HG03432 (cell line): Measurements from ENCODE around the gene COIL.
"Not testable (repeated sequence)": the region's sequence is repeated elsewhere in the genome, so short reads cannot be mapped to it uniquely, and the experiment has no call there.

Source experiments
- ATAC-seq: cut with Tn5 transposase; IDR thresholded peaks from one replicate; pipeline ENCODE4 v1.9.1; 2021; ENCODE audit warnings: mild to moderate bottlenecking, moderate library complexity; ENCODE audit not compliant: unreplicated experiment

Gene COIL

DNA sequence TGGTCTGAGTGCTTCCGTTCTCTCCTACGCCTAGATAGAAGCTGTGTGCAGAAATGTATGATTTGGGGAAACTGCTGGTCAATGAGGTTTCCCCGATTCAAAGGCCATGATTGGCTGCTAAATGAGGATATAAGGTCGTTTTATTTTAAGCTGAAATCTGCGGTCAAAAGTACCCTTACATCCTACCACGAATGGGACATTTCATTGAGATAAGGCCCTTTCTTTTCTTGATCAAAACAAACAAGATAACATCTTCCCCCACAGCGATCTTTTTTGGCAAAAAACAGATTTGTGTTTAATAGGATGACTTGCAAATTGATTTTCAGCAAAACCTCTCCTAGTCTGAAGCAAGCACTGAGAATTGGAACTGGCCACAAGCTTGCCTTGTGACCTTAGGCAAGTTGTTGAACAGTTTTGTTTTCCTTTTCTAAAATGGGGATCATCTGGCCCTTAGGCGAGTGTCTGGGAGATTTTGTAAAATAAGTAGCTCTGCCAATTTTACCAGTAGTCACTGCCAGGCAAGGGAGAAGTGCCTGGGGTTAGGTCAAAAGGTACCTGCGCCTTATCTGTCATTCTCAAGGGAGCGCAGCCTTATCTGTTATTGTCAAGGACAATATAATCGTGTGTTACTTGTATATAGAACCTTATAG lies 17.7 kb upstream of the COIL start:
- ATAC-seq, result peak; percentile 32

DNA sequence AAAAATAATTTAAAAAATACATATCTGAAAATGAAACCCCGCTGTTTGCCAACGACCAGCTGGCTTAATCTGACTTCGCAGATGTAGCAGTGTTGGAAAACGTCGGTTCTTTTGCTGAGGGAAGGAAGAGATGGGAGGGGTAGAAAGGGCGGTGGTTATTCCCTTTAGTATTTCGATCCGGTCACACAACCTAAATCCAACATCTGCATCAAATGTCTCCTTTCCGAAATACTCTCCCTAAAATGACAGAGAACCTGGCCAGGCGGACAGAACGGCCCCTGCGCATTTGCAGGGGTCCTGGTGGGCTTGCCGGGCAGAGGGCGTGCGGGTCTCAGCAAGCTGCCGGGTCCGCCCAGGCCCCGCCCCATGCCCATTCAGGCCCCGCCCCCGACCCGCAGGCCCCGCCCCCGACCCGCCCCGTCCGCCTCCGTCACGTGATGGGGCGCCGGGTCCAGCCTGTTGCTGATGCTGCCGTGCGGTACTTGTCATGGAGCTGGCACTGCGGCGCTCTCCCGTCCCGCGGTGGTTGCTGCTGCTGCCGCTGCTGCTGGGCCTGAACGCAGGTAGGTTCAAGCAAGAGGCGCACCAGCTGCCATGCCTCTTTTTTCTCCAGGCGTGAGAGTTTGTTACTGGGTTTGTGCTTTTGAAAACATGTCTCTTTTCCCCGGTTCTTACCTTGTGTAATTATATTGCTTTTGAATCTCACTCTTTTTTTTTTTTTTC lies 17.0 kb upstream of the COIL start, which contains the start of gene SCPEP1:
Gene SCPEP1, plus strand, starts transcription at position 459 of the 723 bp plus-strand sequence. Its CDS starts 29 bp downstream, at position 488.
- peak; percentile 81 for ATAC-seq

DNA sequence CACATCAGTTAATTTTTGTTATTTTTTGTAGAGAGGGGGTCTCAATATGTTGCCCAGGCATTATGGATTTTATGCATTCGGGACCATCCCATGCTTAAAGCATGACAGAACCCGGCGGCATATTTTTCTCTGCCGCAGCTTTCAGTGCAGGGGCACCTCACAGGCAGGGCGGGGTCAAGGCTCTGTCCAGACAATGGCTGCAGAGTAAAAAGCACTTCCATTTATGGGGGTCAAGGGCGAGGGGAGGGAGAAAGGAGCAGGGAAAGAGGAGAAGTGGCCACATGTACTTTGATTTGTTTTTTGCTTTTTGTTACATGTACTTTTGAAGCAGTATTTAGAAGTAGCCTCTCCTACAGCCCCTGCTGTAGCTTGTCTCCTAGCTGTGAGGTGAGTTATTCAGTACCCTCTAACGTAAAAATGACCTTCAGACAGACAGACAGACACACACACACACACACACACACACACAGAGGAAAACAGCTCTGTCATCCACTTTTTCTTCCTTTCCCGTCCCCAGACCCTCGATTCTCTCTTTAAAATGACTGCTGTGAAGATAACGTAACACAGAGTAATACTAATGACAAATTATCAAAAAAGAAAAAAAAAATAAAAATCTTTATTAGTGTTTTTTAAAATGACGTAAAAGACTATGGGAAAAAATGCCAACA lies 16.2 kb upstream of the COIL start:
- no peak for ATAC-seq

DNA sequence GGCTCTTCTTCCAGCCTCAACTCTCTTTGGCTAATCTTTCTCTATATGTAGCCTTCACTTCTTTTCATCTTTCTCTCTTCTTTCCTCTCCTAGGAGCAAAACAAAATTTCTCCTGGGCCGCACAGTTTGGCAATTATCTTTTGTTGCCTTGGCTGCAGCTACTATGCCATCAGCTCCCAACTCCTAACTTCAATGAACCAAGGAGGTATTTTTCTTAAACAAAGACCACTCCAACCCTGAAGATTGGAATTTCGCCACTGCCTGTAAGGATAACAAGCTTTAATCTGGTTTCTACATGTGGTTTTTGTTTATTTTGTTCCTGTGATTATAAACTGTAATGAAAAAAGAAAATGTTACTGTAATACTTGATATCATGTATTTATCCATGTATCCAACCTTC lies 14.8 kb upstream of the COIL start:
- ATAC-seq, result no peak

DNA sequence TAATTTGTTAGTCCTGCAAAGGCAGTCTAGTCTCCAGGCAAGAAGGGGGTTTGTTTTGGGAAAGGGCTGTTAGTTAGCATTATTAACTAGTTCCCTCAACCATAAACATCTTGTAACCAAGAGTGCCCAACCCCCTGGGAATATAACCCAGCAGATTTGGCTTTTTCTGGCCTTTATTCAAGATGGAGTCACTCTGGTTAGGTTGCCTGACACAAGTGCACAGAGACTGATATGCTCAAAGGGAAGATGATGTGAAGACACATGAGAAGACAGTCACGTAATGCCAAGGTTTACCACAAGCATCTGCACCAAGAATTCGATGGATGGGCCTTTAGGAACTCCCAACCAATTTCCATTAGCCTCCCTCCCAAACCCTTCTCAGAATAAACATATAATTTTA lies 13.2 kb upstream of the COIL start:
- no peak for ATAC-seq

DNA sequence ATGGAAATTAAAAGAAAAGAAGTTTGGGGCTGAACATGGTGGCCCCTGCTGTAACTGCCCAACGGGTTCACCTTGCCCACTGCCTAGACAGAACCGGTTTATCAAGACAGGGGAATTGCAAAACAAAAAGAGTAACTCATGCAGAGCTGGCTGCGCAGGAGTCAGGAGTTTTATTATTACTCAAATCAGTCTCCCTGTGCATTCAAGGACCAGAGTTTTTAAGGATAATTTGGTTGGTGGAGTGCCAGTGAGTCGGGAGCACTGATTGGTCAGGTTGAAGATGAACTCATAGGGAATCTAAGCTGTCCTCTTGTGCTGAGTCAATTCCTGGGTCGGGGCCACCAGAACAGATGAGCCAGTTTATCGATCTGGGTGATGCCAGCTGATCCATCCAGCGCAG lies 12.7 kb upstream of the COIL start:
- ATAC-seq, result no peak

DNA sequence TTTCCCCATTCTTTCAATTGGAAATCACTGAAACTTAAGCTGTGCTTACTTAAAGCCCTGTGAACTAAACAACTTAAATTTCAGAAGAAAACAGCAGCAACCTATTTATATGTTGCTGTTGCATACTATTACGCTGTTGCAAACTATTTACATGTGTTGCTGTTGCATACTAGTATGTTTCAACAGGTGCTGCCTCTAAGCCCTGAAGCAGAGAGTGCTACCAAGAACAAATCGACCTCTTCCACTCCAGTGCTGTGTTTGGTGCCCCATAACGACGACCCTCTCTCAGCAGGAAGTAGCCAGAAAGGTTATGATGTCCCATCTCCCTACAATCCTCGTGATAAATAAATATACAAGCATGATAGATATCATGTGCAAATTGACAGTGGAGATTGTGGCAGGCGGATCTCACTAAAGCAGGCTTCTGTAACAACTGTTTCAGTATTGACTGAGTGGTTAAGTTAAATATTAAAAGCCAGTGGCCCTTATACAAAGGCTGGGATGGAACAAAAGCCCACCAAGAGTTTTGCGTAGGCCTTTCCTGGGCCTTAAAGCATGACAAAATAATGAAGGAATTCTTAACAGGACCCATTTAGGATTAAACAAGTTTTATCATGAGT lies 11.4 kb upstream of the COIL start:
- no peak for ATAC-seq

DNA sequence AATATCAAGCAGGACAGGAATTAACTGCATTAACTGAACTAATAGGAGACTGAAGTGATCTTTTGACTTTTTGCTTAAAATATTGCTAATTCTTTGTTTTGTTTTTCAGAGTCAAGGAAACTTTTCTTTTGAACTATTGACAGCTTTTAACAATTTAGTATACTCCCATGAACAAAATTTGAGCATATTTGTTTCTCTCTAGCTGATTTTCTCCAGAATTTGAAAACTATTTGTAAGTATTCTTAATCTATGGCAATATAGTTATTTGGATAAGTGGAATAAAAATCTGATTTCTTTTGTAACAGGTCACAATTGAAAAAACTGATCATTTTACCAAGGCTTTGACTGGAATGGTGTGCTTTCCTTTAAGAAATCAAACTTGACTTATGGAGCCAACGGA lies 10.1 kb upstream of the COIL start:
- no peak for ATAC-seq

DNA sequence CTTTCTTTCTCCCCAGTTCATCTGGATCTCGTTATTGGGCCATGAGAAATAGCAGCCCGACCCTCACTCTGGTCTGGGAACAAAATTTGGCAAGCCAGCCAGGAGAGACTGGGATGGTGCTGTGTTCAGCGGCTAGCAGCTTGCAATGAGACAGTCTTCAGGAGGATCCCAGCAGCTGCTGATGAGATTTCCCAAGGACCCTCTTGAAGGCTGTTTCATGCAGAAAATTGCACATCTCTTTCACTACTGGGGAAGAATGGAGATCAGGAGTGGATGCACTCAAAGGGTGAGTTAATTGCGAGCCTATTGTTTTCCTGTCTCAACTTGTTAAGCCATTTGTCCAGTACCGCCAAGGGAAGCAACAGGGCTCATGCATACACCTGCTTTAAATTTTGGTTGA lies 5.5 kb upstream of the COIL start:
- ATAC-seq, result no peak

DNA sequence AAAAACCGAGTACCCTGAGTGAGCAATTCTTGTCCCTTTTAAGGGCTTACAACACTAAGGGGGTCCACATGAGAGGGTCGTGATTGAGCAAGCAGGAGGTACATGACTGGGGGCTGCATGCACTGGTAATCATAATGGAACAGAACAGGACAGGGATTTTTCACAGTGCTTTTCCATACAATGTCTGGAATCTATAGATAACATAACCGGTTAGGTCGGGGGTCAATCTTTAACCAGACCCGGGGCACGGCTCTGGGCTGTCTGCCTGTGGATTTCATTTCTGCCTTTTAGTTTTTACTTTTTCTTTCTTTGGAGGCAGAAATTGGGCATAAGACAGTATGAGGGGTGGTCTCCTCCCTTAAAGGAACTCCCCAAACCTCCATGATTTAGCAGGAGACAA lies 4.8 kb upstream of the COIL start:
- not testable (repeated sequence) for ATAC-seq

DNA sequence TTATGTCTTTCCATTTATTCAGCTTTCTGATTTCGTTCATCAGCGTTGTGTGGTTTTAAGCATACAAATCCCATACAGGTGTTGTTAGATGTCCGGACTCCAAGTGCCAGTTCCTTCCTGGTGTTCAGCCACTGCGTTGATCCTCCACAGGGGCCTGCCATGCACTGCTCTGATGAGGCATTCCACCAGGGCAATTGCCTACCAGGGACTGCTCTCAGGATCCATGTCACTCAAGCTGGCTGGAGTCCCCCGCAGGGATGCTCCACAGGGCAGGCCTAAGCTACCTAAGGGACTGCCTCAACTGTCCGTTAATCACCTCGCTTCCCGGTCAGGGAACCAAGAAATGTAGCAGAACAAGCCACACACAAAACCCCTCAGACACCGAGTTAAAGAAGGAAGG lies 4.4 kb upstream of the COIL start:
- not testable (repeated sequence) for ATAC-seq

DNA sequence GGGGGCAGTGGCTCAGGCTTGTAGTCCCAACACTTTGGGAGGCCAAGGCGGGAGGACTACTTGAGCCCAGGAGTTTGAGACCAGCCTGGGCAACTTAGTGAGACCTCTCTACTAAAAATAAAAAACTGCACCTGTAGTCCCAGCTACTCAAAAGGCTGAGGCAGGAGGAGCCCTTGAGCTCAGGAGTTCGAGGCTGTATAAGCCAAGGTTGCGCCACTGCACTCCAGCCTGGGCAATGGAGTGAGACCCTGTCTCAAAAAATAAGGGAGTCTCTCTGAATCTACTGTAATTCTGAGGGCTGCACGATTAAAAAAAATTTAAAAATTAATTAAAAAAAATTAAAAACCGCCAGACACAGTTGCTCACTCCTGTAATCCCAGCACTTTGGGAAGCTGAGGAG lies 3.9 kb downstream of the COIL start:
- ATAC-seq, result no peak

DNA sequence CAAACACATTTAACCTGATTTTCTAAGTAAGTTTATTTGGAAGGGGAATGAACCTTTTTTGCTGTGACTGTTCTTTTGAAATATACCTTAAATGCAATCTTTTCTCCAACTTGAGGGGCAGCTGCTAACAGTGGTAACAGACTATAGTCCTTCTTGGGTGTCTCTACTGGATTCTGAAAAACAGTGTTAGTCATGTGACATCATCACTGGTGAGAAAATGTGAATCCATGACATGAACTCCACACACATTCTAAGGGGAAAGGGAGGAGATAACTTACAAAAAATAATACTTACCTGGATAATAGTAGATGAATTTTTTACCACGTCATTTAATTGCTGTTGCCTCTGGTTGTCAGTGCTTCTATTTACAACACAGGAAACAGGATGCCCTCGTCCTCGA lies 11.3 kb downstream of the COIL start:
- ATAC-seq, result no peak

DNA sequence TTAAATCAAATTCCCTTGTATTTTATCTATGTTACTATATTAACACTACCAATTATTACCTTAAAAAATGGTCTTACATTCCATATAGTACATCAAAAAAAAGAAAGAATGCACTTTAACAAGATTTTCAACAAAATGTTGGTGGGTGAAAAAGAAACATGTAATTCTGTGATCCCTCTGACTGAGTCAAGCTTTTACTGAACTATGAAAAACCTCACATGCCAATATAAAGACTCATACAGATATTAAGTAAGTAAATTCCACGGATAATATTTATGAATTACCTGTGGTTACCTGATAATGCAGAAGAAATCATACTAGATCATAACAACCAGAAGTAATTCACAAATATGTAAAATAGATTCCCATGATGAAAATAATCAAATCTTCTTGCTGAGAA lies 12.4 kb downstream of the COIL start:
- no peak for ATAC-seq

DNA sequence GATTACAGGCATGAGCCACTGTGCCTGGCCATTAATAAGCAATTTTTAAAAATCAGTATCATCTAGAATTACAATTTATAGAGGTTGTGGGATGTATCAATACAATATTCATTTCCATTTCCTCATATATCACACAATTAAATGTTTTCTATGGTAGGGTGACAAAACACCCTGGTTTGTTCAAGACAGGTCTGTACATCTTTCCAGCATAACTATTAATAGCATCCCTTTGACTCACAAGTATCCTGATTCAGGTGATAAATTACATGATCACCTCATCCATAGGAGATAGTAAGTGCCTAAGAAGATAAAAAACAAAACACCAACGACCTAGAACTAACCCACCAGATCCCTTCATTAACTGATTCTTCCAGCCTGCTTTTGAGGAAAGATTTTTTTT lies 13.1 kb downstream of the COIL start:
- no peak for ATAC-seq

DNA sequence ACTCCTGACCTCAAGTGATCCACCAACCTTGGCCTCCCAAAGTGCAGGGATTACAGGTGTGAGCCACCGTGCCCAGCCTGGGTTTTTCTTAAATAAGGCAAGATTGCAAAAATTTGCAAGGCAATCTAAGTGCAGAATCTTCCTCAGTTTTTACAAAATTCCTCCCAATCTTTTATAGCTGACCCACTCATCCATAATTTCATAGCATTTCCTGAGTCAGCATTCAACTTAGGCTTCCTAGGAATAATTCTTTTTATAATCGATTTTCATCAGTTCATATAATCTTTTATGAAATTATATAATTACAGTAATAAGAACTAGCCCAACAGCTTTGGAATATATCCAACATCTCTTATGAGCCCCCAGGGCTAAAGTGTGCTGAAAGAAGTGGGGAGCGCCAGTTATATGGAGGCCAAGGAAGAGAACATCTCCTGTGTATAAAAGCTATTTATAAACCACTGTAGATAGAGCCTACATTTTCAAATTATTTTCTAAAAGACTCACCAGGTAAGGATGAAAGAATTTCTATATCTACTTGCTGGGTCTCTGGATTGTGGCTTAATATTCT lies 14.8 kb downstream of the COIL start:
- ATAC-seq, result no peak

DNA sequence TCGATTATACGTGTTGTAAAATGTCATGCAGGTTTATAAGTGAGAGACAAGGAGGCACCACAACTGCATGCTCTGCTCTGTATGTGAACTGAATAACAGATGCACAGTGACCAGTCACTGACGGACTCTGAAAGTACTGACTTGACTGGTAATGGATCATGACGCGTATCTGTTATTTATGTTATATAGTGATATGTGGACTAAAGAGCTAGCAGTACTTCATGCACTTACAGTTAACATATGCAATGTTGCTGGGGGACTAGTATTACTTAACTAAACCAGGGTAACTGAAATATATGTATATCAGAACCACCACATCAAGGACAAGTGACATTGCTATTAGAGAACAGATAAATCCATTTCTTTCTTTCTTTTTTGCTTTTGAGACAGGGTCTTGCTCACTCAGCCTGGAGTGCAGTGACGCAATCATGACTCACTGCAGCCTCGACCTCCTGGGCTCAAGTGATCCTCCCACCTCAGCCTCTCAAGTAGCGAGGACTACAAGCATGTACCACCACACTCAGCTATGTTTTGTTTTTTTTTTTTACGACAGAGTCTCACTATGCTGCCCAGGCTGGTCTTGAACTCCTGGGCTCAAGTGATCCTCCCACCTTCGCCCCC lies 17.2 kb downstream of the COIL start:
- ATAC-seq, result no peak

DNA sequence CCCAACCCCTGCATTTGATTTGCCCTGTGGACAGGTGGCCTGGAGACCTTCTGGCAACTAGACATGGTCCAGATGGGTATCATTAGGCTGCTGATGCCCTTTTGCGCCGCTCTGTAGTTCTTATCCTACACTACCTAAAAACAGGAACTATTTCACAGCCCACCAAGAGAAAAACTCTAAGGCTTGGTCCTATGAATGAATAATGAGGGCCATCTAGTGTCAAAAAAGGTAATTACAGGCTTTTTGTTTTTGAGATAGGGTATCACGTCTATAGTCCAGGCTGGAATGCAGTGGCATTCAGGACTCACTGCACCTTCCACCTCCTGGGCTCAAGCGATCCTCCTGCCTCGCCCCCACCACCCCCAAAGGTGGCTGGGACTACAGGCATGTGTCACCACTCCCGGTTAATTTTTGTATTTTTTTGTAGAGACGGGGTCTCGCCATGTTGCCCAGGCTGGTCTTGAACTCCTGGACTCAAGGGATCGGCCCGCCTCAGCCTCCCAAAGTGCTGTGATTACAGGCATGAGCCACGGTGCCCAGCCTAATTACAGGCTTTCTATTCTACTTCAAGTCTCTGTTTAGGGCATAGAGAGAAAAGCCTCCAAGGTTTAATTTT lies 20.9 kb downstream of the COIL start:
- ATAC-seq, result peak; percentile 60

DNA sequence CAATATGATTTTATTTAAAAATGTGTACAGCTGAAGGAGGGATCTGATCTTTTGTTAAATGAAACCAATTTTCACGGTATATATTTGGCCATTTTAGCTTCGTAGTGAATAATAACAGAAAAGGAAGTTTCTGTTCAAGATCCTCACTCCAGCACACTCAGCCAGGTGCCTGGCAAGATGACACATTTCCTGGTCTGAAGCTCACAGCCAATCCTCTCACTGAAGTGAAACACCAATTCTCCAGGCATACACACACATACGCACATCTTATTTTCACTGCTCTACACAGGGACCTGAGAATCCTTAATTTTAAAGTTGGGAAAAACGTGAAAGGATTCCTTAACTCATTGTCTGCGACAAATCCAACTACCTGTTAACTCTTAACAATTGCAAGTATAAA lies 22.6 kb downstream of the COIL start:
- not testable (repeated sequence) for ATAC-seq

DNA sequence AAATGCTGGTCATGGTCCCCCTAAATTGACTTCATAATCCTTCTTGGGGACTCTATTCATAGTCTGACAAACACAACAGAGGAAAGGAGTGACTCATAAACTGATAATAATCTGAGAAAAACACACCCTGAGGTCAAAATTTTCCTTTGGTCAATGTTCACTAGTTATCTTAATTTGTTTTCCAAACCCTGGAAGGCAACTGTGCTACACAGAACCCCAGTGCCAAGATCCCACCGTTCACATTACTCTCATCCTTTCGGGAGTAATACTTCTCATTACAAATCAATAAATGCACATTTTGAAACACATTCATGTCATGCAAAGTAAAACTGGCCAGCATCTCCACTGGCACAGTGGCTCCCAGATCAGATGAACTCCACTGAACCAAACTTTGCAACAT lies 23.2 kb downstream of the COIL start:
- no peak for ATAC-seq
